BLaER1 (cell line): ENCODE measurements around the gene OPCML.

Experiments used
- H3K27ac ChIP-seq: shearing (Covaris generic); formaldehyde crosslinking; 2 replicates; pipeline ENCODE4 v1.8.1; 2022
- H3K27me3 ChIP-seq: shearing (Covaris generic); formaldehyde crosslinking; 2 replicates; pipeline ENCODE4 v1.8.1; 2022
- H3K36me3 ChIP-seq: shearing (Covaris generic); formaldehyde crosslinking; 2 replicates; pipeline ENCODE4 v1.8.1; 2022
- H3K4me1 ChIP-seq: shearing (Covaris generic); formaldehyde crosslinking; 2 replicates; pipeline ENCODE4 v1.8.1; 2022
- H3K4me2 ChIP-seq: shearing (Covaris generic); formaldehyde crosslinking; 2 replicates; pipeline ENCODE4 v1.8.1; 2022
- H3K4me3 ChIP-seq: shearing (Covaris generic); formaldehyde crosslinking; 2 replicates; pipeline ENCODE4 v1.8.1; 2022
- H3K9ac ChIP-seq: shearing (Covaris generic); formaldehyde crosslinking; 2 replicates; pipeline ENCODE4 v1.8.1; 2022
- H3K9me3 ChIP-seq: shearing (Covaris generic); formaldehyde crosslinking; 2 replicates; pipeline ENCODE4 v1.8.1; 2022
- H4K20me1 ChIP-seq: shearing (Covaris generic); formaldehyde crosslinking; 2 replicates; pipeline ENCODE4 v1.8.1; 2022
- Cebpa-rat ChIP-seq: shearing (Covaris generic); IDR thresholded peaks from 2 replicates; pipeline ENCODE4 v1.8.1; 2022

OPCML gene

GRCh38 chr11:133559833-133560471 lies 27.7 kb upstream of the OPCML start:
- H3K4me3 ChIP-seq: no peak overlapping the region
- no peak for TF ChIP-seq Cebpa-rat
- no peaks in the 10 kb centered on the region for H4K20me1 ChIP-seq
- no peak overlapping the region for H3K27ac ChIP-seq
- no peaks in the 10 kb centered on the region for H3K36me3 ChIP-seq
- H3K27me3 ChIP-seq: no peaks in the 10 kb centered on the region
- H3K4me2 ChIP-seq: peak overlapping the region; percentile 75; the same call in 1 of the 2 replicates
- H3K4me1 ChIP-seq: peaks cover 44% of the 10 kb centered on the region
- no peak overlapping the region for H3K9ac ChIP-seq
- no peaks in the 10 kb centered on the region for H3K9me3 ChIP-seq

DNA sequence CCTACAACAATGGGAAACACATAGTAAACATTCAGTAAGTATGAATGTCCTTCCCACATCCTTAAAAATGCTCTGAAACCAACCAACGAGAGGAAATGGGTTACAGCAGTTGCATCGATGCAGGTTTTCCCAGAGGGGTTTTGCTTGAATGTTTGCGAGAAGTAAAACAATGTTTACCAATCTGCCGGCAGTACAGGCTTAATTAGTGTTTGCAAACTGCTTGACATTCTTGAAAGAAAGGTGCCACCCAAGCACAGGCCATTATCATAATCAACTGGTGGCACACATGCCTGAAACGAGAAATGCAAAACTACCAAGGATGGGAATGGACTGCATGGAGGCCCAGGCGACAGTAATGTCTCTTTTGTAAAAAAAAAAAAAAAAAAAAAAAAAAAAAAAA lies 27.1 kb upstream of the OPCML start:
- H3K4me1 ChIP-seq: peaks cover 49% of the 10 kb centered on the region
- H3K36me3 ChIP-seq: no peaks in the 10 kb centered on the region
- H3K4me3 ChIP-seq: no peak overlapping the region
- no peak for TF ChIP-seq Cebpa-rat
- no peaks in the 10 kb centered on the region for H4K20me1 ChIP-seq
- H3K27me3 ChIP-seq: no peaks in the 10 kb centered on the region
- no peak overlapping the region for H3K9ac ChIP-seq
- H3K9me3 ChIP-seq: no peaks in the 10 kb centered on the region
- peak overlapping the region; percentile 54; the same call in 1 of the 2 replicates for H3K27ac ChIP-seq
- peak overlapping the region; percentile 75 for H3K4me2 ChIP-seq

- Histone ChIP-seq H3K9me3 (no peaks in the 10 kb centered on the region), H3K4me3 (no peak overlapping the region), H3K4me1 (peaks cover 51% of the 10 kb centered on the region), H4K20me1 (no peaks in the 10 kb centered on the region), H3K27ac (no peak overlapping the region), H3K9ac (no peak overlapping the region), H3K27me3 (no peaks in the 10 kb centered on the region), H3K4me2 (peak overlapping the region; percentile 71), H3K36me3 (no peaks in the 10 kb centered on the region)
- TF ChIP-seq Cebpa-rat: no peak
Measured at GRCh38 chr11:133555034-133555433, 22.7 kb upstream of the OPCML start.

DNA sequence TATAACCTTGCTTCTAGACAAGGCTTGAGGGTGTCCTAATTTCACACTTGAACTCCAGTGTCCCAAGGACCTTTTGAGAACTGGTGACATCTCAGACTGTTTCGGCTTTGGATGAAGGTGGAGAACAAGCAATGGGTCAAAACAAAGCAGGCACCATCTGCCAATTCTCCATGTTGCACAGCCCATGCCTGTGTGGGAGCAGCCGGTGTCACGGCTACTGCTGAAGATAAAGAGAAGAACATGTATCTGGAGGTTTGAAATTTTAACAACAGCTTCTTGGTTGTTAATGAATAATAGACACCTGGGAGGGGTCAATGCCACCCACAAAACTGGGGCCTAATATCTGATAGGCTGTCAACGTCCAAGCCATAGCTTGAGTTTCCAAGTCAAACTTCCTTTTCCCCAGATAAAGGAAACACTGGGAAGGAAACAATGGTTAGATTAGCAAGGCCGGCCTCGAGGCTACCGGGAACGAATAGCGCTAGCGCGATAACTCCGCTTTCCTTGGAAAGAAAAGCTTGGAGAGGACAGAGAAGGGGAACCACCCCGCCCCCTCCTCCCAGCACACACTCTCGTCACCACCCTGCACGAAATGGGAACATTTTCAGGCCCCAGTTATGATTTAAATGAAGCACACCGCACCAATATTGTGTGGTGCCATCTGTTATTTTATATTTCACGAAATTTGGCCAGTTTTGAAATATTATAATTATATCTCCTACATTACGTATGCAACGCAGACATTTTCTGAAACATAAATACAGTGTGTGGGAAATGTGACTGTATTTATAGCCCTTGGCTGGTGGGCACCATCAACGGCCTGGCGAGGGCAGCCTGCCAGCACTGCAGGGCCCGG lies 21.8 kb upstream of the OPCML start:
- H4K20me1 ChIP-seq: no peaks in the 10 kb centered on the region
- H3K36me3 ChIP-seq: no peaks in the 10 kb centered on the region
- no peak overlapping the region for H3K9ac ChIP-seq
- no peaks in the 10 kb centered on the region for H3K27me3 ChIP-seq
- peak overlapping the region; percentile 71 for H3K4me2 ChIP-seq
- no peak overlapping the region for H3K4me3 ChIP-seq
- H3K4me1 ChIP-seq: peaks cover 50% of the 10 kb centered on the region
- no peaks in the 10 kb centered on the region for H3K9me3 ChIP-seq
- no peak for TF ChIP-seq Cebpa-rat
- H3K27ac ChIP-seq: no peak overlapping the region

DNA sequence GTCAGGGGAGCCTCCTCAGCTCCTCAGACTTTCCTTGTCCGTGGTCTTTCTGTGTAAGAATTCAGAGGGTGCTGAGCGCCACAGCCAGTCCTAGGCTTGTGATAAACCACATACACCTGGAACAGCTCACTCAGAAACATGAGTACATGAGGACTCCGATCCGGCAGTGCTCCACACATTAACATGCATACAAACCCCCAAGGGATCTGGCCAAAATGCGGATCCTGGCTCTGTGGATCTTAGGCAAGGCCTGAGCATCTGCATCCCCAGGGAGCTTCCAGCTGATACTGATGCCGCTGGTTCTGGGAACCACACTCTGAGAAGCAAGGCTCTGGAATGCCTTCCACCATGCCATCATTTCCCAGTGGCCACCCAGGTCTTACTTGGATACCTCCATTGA lies 20.6 kb upstream of the OPCML start:
- TF ChIP-seq Cebpa-rat: no peak
- no peaks in the 10 kb centered on the region for H3K27me3 ChIP-seq
- no peaks in the 10 kb centered on the region for H3K36me3 ChIP-seq
- H3K9ac ChIP-seq: no peak overlapping the region
- no peaks in the 10 kb centered on the region for H3K9me3 ChIP-seq
- no peak overlapping the region for H3K4me2 ChIP-seq
- no peak overlapping the region for H3K4me3 ChIP-seq
- H4K20me1 ChIP-seq: no peaks in the 10 kb centered on the region
- H3K4me1 ChIP-seq: peaks cover 45% of the 10 kb centered on the region
- H3K27ac ChIP-seq: no peak overlapping the region

DNA sequence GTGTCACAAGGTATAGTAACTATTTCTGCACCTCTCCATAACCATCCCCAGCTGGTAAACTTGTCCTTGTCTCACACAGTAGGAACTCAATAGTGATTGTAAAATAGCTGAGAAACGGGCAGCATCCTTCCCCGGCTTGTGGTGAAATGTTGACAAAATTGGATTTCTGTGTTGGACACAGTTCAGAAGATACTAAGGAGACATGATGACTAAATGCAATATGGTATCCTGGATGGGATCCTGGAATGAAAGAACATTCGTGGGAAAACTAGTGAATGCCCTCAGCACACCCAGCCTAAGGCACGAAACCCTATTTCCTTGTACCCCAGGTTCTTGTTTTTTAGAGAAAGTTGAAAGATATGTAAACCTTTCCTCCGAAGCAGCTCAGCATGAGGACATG lies 18.8 kb upstream of the OPCML start:
- H3K9me3 ChIP-seq: no peaks in the 10 kb centered on the region
- H3K36me3 ChIP-seq: no peaks in the 10 kb centered on the region
- H3K9ac ChIP-seq: no peak overlapping the region
- H3K27ac ChIP-seq: no peak overlapping the region
- no peaks in the 10 kb centered on the region for H4K20me1 ChIP-seq
- H3K4me3 ChIP-seq: no peak overlapping the region
- H3K27me3 ChIP-seq: no peaks in the 10 kb centered on the region
- TF ChIP-seq Cebpa-rat: no peak
- no peak overlapping the region for H3K4me2 ChIP-seq
- H3K4me1 ChIP-seq: peaks cover 34% of the 10 kb centered on the region

DNA sequence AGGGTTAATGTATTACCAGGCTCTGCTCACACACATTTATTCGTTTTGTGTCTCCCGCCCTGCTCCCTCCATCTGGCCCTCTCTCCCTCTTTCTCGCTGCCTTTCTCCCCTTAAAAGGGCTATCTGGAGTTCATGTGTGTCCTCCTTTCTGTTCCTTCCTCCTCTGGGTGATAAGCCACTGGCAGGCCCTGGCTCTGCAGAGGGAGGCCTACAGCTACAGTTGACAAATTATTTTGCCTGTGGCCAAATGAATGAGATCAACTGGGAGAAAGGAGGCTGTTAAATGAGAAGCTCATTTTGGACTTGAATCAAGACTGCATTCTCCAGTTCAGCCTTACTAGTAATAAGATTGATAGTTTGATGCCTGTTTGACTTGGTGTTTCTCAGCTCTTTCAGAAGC lies 17.5 kb upstream of the OPCML start:
- H3K4me3 ChIP-seq: no peak overlapping the region
- no peak overlapping the region for H3K9ac ChIP-seq
- no peak for TF ChIP-seq Cebpa-rat
- H3K4me1 ChIP-seq: peaks cover 36% of the 10 kb centered on the region
- H3K27me3 ChIP-seq: no peaks in the 10 kb centered on the region
- H3K4me2 ChIP-seq: no peak overlapping the region
- no peak overlapping the region for H3K27ac ChIP-seq
- no peaks in the 10 kb centered on the region for H4K20me1 ChIP-seq
- H3K9me3 ChIP-seq: no peaks in the 10 kb centered on the region
- H3K36me3 ChIP-seq: no peaks in the 10 kb centered on the region

- Histone ChIP-seq H4K20me1 (no peaks in the 10 kb centered on the region), H3K4me2 (peak overlapping the region; percentile 30), H3K27me3 (no peaks in the 10 kb centered on the region), H3K27ac (no peak overlapping the region), H3K4me1 (peaks cover 25% of the 10 kb centered on the region), H3K36me3 (no peaks in the 10 kb centered on the region), H3K9ac (no peak overlapping the region), H3K4me3 (no peak overlapping the region), H3K9me3 (no peaks in the 10 kb centered on the region)
- no peak for TF ChIP-seq Cebpa-rat
Measured at GRCh38 chr11:133548641-133549040, 16.3 kb upstream of the OPCML start.

- Histone ChIP-seq H3K27me3 (no peaks in the 10 kb centered on the region), H3K4me3 (no peak overlapping the region), H3K9ac (no peak overlapping the region), H3K4me1 (peaks cover 30% of the 10 kb centered on the region), H3K27ac (no peak overlapping the region), H3K36me3 (no peaks in the 10 kb centered on the region), H4K20me1 (no peaks in the 10 kb centered on the region), H3K9me3 (no peaks in the 10 kb centered on the region), H3K4me2 (no peak overlapping the region)
- TF ChIP-seq Cebpa-rat: no peak
Measured at GRCh38 chr11:133547808-133548494, 15.7 kb upstream of the OPCML start.
